Prostate gland (tissue), 2 donors: ENCODE results near the gene MGST3.

Source experiments
- POLR2A ChIP-seq: fragments of 450-650 bp; IDR thresholded peaks from one replicate; pipeline ENCODE4 v1.6.1; 2016; ENCODE audit warnings: antibody characterized with exemption, mild to moderate bottlenecking
- TF ChIP-seq, protein P1 (sequence below), 4 experiments: fragments of 200-600 bp in 2 of 4; fragments of 450-650 bp in 2 of 4; sonication (generic) in 2 of 4; IDR thresholded peaks; 1 replicate in 3 of 4; 2 replicates in 1 of 4; pipeline ENCODE4 v1.5.1; 2016 to 2019; ENCODE audit warnings: antibody characterized with exemption in 4 of 4, mild to moderate bottlenecking in 2 of 4, moderate library complexity in 2 of 4

DNA sequence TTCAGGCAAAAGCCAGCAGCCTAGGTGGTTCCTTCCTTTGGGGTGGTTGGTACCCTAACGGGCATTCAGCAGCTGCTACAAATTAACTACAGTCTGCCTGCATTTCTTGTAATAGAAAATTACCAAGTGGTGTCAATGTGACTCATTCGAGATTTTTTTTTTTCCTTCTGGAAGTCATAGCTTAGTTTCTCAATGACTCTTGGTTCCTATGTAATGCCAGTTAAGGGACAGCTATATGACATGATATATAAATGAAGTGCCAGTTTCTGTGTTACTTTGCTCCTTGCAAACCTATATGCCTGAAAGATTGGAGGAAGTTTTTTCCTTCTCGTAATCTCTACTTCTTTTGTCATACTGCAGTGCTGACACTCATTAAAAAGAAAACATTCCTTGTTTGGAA is 2.6 kb downstream of the MGST3 start:
- TF ChIP-seq, protein P1, sequence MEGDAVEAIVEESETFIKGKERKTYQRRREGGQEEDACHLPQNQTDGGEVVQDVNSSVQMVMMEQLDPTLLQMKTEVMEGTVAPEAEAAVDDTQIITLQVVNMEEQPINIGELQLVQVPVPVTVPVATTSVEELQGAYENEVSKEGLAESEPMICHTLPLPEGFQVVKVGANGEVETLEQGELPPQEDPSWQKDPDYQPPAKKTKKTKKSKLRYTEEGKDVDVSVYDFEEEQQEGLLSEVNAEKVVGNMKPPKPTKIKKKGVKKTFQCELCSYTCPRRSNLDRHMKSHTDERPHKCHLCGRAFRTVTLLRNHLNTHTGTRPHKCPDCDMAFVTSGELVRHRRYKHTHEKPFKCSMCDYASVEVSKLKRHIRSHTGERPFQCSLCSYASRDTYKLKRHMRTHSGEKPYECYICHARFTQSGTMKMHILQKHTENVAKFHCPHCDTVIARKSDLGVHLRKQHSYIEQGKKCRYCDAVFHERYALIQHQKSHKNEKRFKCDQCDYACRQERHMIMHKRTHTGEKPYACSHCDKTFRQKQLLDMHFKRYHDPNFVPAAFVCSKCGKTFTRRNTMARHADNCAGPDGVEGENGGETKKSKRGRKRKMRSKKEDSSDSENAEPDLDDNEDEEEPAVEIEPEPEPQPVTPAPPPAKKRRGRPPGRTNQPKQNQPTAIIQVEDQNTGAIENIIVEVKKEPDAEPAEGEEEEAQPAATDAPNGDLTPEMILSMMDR (IDR thresholded peaks at IDR 0.05) = no peak
- TF ChIP-seq POLR2A = no peak
